Muscle of arm (tissue), 12 donors: Measurements from ENCODE around the gene GALNT13. TPM values are rescaled to one million over a fixed set of nuclear protein-coding genes. Genes with fewer than 3 reads are reported as not detected.

Source experiments
- DNase-seq: peaks from one replicate; pipeline ENCODE4 v3.0.0-alpha.2; 2013
- polyA plus RNA-seq, 12 donors: library from polyadenylated mRNA; unstranded; fragments of 120-200 nt; gene quantifications; one replicate each; pipeline ENCODE4 v1.2.1, GENCODE V29; 2013; ENCODE audit not compliant: insufficient read length in 12 of 12

GALNT13 gene
- polyA plus RNA-seq, 12 donors: 0.20 to 1.0 (median 0.49) TPM; not detected in 2

GRCh38 chr2:154125891-154126290 is 254.2 kb downstream of the GALNT13 start:
- no peak for DNase-seq

DNA sequence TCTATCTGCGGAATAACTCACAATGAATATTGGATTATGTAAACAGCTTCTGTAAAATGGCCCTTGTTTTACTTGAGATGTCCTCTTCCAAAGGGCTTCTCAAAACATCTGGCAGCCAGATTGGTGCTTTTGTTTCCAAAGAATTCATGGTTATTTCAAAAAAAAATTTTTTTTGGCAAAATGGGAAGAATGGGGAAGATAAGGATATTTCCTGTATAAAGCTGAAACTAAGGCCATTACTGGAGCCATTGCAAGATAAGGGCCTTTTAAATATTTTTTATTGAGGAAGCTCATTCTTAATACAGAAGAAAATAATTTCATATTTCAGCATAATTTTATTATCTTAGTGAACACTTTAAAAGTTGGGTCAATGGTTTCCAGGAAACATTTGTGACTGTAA is 259.1 kb downstream of the GALNT13 start:
- no peak for DNase-seq

DNA sequence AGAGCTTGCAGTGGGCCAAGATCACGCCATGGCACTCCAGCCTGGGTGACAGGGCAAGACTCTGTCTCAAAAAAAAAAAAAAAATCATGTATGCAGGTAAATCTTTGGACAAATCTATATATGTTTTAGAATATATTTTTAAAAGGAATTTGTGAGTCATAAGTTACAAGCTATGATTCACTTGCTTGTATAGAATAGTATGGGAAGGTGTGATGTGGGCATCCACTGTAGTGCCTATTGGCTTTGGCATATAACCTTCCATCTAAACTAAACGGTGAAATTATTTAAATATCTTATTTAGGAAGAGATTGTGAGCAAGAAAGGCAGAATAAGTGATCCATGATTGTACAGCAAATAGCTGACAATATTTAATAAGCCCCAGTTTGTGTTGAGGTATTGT is 261.1 kb downstream of the GALNT13 start:
- DNase-seq: no peak

GRCh38 chr2:154133823-154134222 is 262.1 kb downstream of the GALNT13 start:
- DNase-seq: no peak

- no peak for DNase-seq
Observed at GRCh38 chr2:154140249-154141025, 268.7 kb downstream of the GALNT13 start.

DNA sequence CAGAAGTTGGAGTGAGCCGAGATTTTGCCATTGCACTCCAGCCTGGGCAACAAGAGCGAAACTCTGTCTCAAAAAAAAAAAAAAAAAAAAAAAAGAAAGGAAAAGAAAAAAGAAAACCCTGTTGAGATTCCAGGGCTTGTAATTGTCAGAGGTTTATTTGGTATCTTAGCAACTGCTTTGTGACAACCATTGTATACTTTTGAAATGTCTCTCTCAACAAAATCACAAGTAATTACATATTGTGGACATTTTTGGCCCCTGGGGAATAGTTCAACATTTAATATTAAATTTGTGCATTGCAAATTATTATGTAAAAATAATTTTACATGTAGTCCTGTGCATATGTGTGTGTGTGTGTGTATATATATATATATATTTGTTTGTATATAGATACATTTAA is 270.8 kb downstream of the GALNT13 start:
- no peak for DNase-seq

DNA sequence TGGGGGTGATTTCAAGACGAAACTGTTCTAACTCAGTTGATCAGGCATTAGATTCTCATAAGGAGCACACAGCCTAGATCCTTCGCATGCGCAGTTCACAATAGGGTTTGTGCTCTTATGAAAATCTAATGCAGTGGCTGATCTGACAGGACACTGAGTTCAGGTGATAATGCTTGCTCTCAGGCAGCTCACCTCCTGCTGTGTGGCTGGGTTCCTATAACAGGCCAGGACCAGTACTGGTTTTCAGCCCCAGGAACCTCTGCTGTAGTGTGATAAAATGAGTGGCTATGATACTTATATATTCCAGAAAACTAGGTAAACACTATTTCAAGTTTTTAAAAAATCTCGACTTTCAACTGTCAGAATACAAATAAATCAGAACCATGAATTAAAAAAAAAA is 271.4 kb downstream of the GALNT13 start:
- DNase-seq: no peak

DNA sequence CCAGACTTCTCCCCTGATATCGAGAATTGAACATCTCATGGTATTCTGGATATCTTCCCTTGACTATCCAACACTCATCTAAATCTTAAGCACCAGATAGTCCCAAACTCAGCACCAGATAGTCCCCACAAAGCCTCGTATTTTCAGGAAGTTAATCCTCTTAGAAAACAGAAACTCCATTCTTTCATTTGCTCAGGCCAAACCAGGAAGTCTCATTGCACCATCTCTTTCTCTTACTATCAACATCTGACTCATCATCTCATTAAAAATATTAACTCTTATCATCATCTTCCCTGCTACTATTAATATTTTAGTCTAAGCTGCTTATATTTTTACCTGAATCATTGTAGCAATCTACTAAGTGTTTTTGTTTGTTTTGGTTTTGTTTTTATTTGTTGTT is 286.4 kb downstream of the GALNT13 start:
- DNase-seq: no peak

- no peak for DNase-seq
Observed at GRCh38 chr2:154161286-154161685, 289.6 kb downstream of the GALNT13 start.

DNA sequence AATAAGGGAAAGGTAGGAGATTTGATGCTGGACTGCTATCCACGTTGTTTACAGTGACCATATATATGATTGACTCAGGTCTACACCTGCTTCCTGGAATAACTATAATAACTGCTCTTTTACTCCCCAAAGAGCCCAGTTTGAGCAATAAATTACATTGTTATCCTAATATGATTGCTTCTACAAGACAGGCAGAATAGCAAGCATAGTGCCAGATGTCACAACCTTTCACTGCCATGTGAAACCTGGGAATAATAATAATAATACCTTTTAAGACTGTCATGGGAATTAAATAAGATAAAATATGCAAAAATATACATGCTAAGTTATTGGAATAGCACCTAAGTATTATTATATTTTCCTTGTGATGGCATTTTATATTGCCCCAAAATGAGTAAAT is 298.7 kb downstream of the GALNT13 start:
- DNase-seq: no peak

- DNase-seq: no peak
Observed at GRCh38 chr2:154173164-154173563, 301.4 kb downstream of the GALNT13 start.

DNA sequence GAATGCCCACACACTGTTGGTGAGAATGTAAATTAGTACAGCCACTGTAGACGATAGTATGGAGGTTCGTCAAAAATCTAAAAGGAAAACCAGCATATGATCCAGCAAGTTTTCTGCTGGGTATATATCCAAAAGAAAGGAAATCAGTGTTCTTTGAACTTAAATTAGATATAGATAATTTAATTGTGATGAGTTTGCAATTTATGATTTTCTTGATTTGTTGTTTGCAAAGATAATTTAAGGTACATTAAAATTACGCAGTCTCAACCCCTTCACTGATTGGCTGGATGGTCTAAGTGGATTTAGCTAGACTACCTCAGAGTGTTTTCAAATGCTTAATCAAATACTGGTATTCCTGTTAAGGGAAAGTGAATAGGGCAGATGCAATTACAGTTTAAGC is 302.2 kb downstream of the GALNT13 start:
- DNase-seq: no peak

DNA sequence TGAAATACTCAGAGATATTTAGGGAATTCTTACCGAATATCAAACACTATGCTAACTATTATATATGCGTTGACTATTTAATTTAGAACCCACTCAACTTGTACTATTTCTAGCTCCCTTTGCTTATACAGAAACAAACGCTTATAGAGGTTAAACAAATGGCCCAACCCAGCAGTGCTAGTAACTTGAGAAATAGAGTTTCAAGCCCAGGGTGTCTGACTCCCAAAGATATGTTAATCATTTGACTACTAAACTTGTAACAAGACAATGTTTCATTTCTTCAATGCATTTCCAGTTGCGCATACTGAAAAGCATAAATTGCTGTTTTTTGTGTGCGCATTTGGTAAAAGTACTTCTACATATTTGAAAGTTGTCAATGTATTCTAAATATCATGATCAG is 310.3 kb downstream of the GALNT13 start:
- DNase-seq: no peak

DNA sequence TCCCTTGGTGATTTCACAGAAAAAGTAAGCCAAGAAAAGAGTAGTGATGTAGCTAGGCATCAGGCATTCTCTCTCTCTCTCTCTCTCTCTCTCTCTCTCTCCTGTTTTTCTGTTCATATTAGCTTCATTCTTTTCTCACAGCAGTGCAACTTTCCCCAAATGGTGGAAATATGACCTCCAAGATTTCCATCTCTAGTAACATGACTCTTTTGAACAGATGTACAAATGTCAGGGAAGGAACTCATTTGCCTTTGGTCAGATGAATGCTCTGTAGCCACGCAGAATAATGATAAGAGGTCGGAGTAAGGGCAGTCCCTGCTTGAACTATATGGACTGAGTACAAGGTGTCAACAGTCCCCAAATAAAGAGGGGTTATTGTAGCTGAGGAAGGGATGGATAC is 316.2 kb downstream of the GALNT13 start:
- no peak for DNase-seq

- no peak for DNase-seq
Observed at GRCh38 chr2:154189953-154190352, 318.2 kb downstream of the GALNT13 start.

- DNase-seq: no peak
Observed at GRCh38 chr2:154193246-154193645, 321.5 kb downstream of the GALNT13 start.

- no peak for DNase-seq
Observed at GRCh38 chr2:154194909-154195643, 323.4 kb downstream of the GALNT13 start.

GRCh38 chr2:154195644-154196195 is 324.0 kb downstream of the GALNT13 start:
- DNase-seq: no peak

DNA sequence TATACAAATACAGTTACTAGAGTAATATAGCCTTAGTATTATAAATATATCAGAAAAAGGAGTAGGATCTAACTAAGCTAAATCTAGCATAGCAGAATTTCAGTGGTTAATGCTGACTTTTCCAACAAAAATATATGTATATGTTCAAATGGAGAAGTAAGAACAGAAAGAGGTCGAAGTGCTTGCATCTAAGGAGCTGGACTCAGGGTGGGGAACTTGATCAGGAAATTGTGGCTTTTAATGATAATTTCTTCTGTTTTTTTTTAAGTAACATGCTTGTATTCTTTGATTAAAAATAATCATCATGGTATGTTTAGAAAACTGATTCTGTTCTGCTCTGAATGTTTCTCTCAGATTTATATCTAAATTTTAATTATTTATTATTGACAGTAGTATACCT is 327.1 kb downstream of the GALNT13 start:
- no peak for DNase-seq

- DNase-seq: no peak
Observed at GRCh38 chr2:154203206-154203605, 331.5 kb downstream of the GALNT13 start.

DNA sequence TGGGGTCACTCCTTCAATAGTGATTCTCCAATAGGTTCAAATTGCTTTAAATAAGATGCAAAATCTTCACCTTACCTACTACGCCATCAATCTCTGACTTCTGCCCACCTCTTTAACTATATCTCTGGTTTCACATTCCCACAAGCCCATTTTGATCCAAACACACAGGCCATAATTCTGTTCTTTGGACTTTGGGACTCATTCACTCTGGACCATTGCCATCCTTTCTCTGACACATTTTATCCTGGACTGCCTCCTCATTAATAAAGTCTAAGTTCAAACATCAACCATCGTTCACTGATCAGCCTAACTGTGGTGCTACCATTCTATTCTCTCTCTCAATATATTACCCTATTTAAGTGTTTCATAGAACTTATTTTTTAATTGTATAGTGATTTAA is 332.2 kb downstream of the GALNT13 start:
- no peak for DNase-seq

- DNase-seq: no peak
Observed at GRCh38 chr2:154207288-154208047, 335.7 kb downstream of the GALNT13 start.
